Activated naive CD4-positive, alpha-beta T cell treated with anti-CD3 and anti-CD28 coated beads, Interleukin-2, amount 50 U/mL, for 24 hours (primary cell): ENCODE data around the gene AUTS2.

Source experiments
- H3K27ac Mint-ChIP-seq: one replicate; pipeline ENCODE4 v1.8.0; 2021; ENCODE audit warnings: mild to moderate bottlenecking, mixed read lengths
- H3K27me3 Mint-ChIP-seq: one replicate; pipeline ENCODE4 v1.8.0; 2021; ENCODE audit warnings: mixed read lengths
- H3K36me3 Mint-ChIP-seq: one replicate; pipeline ENCODE4 v1.8.0; 2021; ENCODE audit warnings: mixed read lengths
- H3K4me1 Mint-ChIP-seq: one replicate; pipeline ENCODE4 v1.8.0; 2021; ENCODE audit warnings: mixed read lengths
- H3K4me3 Mint-ChIP-seq: one replicate; pipeline ENCODE4 v1.8.0; 2021; ENCODE audit warnings: mild to moderate bottlenecking, mixed read lengths
- H3K9me3 Mint-ChIP-seq: one replicate; pipeline ENCODE4 v1.8.0; 2021; ENCODE audit warnings: mixed read lengths

Gene AUTS2

GRCh38 chr7:69654849-69655707 is 56.8 kb downstream of the AUTS2 start:
- Mint-ChIP-seq H3K27me3 (no peaks in the 10 kb centered on the region), H3K9me3 (no peaks in the 10 kb centered on the region), H3K36me3 (no peaks in the 10 kb centered on the region), H3K4me3 (no peak overlapping the region), H3K27ac (no peak overlapping the region), H3K4me1 (no peaks in the 10 kb centered on the region)

DNA sequence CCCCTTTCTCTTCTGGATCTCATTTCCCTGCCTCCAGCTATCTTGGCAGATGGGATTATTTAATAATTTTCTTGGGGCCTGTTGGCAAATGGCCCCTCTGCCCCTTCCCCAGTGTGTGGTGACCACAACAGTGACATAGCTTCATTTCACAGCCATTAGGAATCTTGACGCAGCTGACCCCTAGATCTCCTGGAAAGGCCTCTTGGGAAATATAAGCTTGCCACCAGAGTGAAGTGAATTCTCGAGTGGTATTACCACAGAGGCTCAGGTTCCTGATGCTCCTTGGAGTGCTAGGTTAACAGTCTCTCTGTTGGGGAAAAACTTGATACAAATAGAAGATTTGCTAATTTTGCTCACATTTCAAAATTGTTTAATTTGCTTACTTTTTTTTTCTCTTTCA is 57.8 kb downstream of the AUTS2 start:
- Mint-ChIP-seq H3K36me3 (no peaks in the 10 kb centered on the region), H3K4me3 (no peak overlapping the region), H3K4me1 (no peaks in the 10 kb centered on the region), H3K9me3 (no peaks in the 10 kb centered on the region), H3K27me3 (no peaks in the 10 kb centered on the region), H3K27ac (no peak overlapping the region)

DNA sequence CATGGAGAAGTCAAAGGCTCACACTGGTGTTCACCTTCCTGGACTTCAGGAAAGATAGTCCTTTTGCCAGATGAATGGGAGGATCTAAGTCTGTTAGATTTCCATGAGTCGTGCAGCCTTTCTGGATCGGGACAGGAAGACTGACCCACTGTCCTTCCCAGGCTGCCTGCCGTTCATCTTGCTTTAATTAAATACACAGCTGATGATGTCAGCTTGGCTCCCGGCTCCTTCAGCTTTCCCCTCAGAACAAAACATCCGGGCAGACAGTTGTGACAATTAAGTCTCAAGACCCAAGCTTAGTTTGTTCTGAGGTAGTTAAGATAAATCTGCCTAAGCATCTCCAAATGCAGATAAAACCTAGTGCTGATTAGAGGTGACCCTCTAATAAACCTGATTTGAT is 58.6 kb downstream of the AUTS2 start:
- Mint-ChIP-seq H3K27ac (no peak overlapping the region), H3K27me3 (no peaks in the 10 kb centered on the region), H3K4me1 (no peaks in the 10 kb centered on the region), H3K9me3 (no peaks in the 10 kb centered on the region), H3K36me3 (no peaks in the 10 kb centered on the region), H3K4me3 (no peak overlapping the region)

GRCh38 chr7:69657331-69657730 is 59.1 kb downstream of the AUTS2 start:
- H3K27ac Mint-ChIP-seq: no peak overlapping the region
- H3K36me3 Mint-ChIP-seq: no peaks in the 10 kb centered on the region

GRCh38 chr7:69657985-69658384 is 59.7 kb downstream of the AUTS2 start:
- Mint-ChIP-seq H3K4me3 (no peak overlapping the region), H3K27ac (no peak overlapping the region), H3K9me3 (no peaks in the 10 kb centered on the region), H3K36me3 (no peaks in the 10 kb centered on the region), H3K27me3 (no peaks in the 10 kb centered on the region), H3K4me1 (no peaks in the 10 kb centered on the region)

More at GRCh38 chr7:69657331-69657730, 59.1 kb downstream of the AUTS2 start:
- Mint-ChIP-seq H3K4me1 (no peaks in the 10 kb centered on the region), H3K4me3 (no peak overlapping the region), H3K27me3 (no peaks in the 10 kb centered on the region), H3K9me3 (no peaks in the 10 kb centered on the region)

DNA sequence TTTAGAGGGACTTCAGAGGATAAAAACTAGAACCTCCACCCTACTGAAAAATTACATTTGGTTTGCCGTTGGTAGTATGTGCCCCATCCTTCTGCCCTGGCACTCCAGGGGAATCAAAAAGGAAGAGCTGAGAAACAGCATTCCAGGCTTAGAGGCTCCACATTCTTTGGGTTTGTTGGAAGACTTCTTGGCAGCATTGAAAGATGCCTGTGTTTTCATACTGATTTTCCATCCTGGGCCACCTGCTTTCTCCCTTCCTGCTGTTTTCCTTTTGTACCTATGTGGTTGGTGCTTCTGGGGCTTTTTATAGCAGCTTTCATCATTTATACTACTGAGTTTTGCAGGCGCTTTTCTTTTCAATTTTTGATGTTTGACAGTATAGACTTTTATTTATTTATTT is 61.7 kb downstream of the AUTS2 start:
- Mint-ChIP-seq H3K27ac (no peak overlapping the region), H3K4me3 (no peak overlapping the region), H3K27me3 (no peaks in the 10 kb centered on the region), H3K4me1 (no peaks in the 10 kb centered on the region), H3K9me3 (no peaks in the 10 kb centered on the region), H3K36me3 (no peaks in the 10 kb centered on the region)

GRCh38 chr7:69661342-69661741 is 63.1 kb downstream of the AUTS2 start:
- H3K9me3 Mint-ChIP-seq: no peaks in the 10 kb centered on the region
- no peak overlapping the region for H3K4me3 Mint-ChIP-seq
- no peaks in the 10 kb centered on the region for H3K4me1 Mint-ChIP-seq
- H3K27ac Mint-ChIP-seq: no peak overlapping the region
- H3K36me3 Mint-ChIP-seq: no peaks in the 10 kb centered on the region
- H3K27me3 Mint-ChIP-seq: no peaks in the 10 kb centered on the region

DNA sequence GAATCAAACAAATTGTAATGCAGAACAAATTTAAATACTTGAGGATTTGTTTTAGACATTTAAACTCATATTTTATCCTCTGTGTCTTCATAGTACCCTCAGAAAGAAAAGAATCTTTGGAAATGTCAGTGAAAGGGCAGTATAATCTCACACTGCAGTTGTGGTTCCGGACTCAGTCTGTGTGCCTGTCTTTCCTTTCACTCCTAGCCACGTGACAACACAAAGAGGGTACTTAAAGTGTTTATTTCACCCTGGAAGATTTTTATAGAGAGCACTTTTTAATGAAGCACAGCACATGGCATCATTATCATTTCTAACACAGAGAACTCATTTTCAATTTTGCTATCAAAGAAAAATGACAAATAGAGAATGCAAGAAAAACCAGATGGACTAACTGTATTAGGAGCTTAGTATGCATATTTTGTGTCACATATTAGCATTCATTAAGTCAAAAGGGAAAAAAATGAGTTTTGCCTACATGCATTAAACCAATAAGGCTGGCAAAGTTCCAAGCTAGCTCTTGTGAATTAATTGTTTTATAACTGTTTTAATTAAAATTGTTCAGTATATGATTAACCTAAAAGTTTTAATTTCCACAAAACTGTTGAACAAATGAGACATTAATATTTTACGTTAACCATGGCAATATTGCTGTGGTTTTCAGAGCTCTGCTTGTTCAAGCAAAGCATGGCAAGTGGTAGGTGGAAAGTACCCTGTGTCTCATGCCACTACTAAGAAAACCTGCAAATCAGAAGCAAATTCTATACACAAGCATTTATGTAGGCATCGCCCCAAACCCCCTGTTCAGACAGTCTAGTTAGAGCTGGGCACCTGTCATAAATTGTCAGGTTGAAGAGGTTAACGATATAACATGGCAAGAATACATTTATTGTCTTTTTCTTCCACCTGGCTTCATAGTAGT is 65.9 kb downstream of the AUTS2 start:
- H3K4me3 Mint-ChIP-seq: no peak overlapping the region
- H3K9me3 Mint-ChIP-seq: no peaks in the 10 kb centered on the region
- H3K27me3 Mint-ChIP-seq: no peaks in the 10 kb centered on the region
- no peak overlapping the region for H3K27ac Mint-ChIP-seq
- no peaks in the 10 kb centered on the region for H3K4me1 Mint-ChIP-seq
- no peaks in the 10 kb centered on the region for H3K36me3 Mint-ChIP-seq

GRCh38 chr7:69665369-69665768 is 67.1 kb downstream of the AUTS2 start:
- no peaks in the 10 kb centered on the region for H3K9me3 Mint-ChIP-seq
- H3K4me1 Mint-ChIP-seq: no peaks in the 10 kb centered on the region
- no peaks in the 10 kb centered on the region for H3K36me3 Mint-ChIP-seq
- no peak overlapping the region for H3K4me3 Mint-ChIP-seq
- H3K27me3 Mint-ChIP-seq: no peaks in the 10 kb centered on the region
- no peak overlapping the region for H3K27ac Mint-ChIP-seq

DNA sequence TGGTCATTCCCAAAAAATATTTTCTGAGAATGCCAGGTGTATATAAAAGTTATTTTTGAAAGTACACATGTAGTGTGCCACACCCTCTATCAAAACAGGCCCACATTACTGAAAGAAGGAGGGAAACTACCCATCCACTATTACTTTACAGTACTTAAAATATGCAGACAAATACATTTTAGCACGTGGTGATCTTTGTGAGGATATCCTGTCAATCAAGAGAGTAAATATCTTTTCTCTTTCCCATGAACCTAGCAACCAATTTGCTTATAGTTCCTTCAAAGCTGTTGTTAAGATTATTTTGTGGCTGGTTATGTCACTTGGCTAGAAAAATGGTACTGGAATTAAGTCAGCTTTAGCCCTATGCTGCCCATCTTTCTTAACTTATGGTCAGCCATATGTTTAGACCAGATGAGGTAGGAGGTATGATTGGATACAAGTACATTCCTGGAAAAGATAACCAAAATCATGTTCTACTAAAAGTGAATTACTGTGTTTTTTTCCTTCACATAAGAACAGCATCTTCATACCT is 70.1 kb downstream of the AUTS2 start:
- Mint-ChIP-seq H3K9me3 (no peaks in the 10 kb centered on the region), H3K36me3 (no peaks in the 10 kb centered on the region), H3K4me1 (no peaks in the 10 kb centered on the region), H3K27me3 (no peaks in the 10 kb centered on the region), H3K27ac (no peak overlapping the region), H3K4me3 (no peak overlapping the region)

DNA sequence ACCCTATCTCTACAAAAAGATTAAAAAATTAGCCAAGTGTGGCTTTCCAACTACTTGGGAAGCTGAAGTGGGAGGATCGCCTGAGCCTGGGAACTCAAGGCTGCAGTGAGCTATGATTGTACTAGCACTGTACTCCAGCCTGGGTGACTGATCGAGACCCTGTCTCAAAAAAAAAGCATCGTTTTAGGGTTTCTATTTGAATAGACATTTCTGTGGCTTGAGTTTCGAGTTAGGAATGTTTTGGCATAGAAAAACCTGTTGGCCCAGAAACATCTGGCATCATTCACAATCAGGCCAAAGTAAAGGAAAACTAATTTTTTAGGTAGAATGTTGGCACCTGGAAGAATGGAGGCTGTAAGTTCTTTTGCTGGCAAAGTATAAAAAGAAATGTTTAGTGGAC is 72.4 kb downstream of the AUTS2 start:
- no peaks in the 10 kb centered on the region for H3K36me3 Mint-ChIP-seq
- H3K9me3 Mint-ChIP-seq: no peaks in the 10 kb centered on the region
- H3K27me3 Mint-ChIP-seq: no peaks in the 10 kb centered on the region
- no peaks in the 10 kb centered on the region for H3K4me1 Mint-ChIP-seq
- H3K27ac Mint-ChIP-seq: no peak overlapping the region
- H3K4me3 Mint-ChIP-seq: no peak overlapping the region

- no peaks in the 10 kb centered on the region for H3K36me3 Mint-ChIP-seq
- H3K4me3 Mint-ChIP-seq: no peak overlapping the region
- no peaks in the 10 kb centered on the region for H3K27me3 Mint-ChIP-seq
- H3K4me1 Mint-ChIP-seq: no peaks in the 10 kb centered on the region
- no peak overlapping the region for H3K27ac Mint-ChIP-seq
- no peaks in the 10 kb centered on the region for H3K9me3 Mint-ChIP-seq
These were observed 74.8 kb downstream of the AUTS2 start for GRCh38 chr7:69673074-69673473.

DNA sequence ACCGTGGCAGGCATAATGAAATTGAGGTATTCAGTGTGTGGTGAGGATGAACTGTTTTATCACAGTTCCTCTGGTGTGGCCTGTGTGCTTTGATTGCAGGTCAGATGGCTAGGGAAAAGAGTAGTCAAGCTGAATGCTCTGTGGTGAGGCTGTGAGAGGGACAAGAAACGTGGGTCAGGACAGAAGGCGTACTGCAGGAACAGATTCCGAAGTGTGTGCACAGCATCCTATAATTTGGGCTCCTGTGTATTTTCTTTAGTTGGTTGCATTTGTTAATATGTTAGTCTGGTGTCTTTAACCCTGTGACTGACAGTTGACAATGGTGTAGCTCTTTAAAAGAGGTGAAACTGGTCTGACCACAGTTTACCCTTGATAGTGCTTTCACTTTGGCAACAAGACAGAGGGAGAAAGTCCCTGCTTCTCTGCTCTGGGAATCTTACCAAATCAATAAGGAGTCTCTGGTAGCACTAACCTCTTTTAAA is 76.5 kb downstream of the AUTS2 start:
- no peaks in the 10 kb centered on the region for H3K4me1 Mint-ChIP-seq
- no peaks in the 10 kb centered on the region for H3K36me3 Mint-ChIP-seq
- no peak overlapping the region for H3K4me3 Mint-ChIP-seq
- H3K27me3 Mint-ChIP-seq: no peaks in the 10 kb centered on the region
- no peak overlapping the region for H3K27ac Mint-ChIP-seq
- no peaks in the 10 kb centered on the region for H3K9me3 Mint-ChIP-seq

- no peak overlapping the region for H3K4me3 Mint-ChIP-seq
- no peaks in the 10 kb centered on the region for H3K27me3 Mint-ChIP-seq
- no peaks in the 10 kb centered on the region for H3K4me1 Mint-ChIP-seq
- no peaks in the 10 kb centered on the region for H3K9me3 Mint-ChIP-seq
- H3K36me3 Mint-ChIP-seq: no peaks in the 10 kb centered on the region
- H3K27ac Mint-ChIP-seq: no peak overlapping the region
These were observed 78.0 kb downstream of the AUTS2 start for GRCh38 chr7:69676247-69676646.

- Mint-ChIP-seq H3K4me1 (no peaks in the 10 kb centered on the region), H3K36me3 (no peaks in the 10 kb centered on the region), H3K9me3 (no peaks in the 10 kb centered on the region), H3K4me3 (no peak overlapping the region), H3K27me3 (no peaks in the 10 kb centered on the region), H3K27ac (no peak overlapping the region)
These were observed 79.0 kb downstream of the AUTS2 start for GRCh38 chr7:69677054-69677852.
